SK-N-MC (cell line): ENCODE data around the gene FADS1.

Experiments used
- EZH2 ChIP-seq: fragments of 200-600 bp; sonication (generic); IDR thresholded peaks from one replicate; pipeline ENCODE4 v1.6.1; 2017; ENCODE audit warnings: antibody characterized with exemption
- FOXP2 ChIP-seq: optimal IDR thresholded peaks from 2 replicates; pipeline ENCODE3; 2011; ENCODE audit warnings: mild to moderate bottlenecking, moderate library complexity; ENCODE audit not compliant: insufficient read depth; ENCODE audit errors: extremely low read length, control extremely low read depth
- POLR2AphosphoS5 ChIP-seq: IDR thresholded peaks from 2 replicates; pipeline ENCODE4 v1.6.1; 2012; ENCODE audit warnings: mild to moderate bottlenecking, low read depth, low read length, borderline replicate concordance

DNA sequence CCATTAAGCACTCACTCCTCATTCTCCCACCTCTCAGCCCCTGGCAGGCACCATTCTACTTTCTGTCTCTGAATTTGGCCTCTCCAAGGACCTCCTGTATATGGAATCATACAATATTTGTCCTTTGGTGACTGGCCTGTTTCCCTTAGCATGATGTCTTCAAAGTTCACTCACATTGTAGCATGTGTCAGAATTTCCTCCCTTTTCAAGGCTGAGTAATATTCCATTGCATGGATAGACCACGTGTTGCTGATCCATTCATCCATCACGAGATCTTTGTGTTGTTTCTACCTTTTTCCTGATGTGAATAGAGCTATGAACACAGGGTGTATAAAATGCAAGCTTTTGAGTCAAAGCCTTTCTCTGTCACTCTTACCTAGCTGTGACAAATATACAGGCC lies 22.9 kb upstream of the FADS1 start:
- TF ChIP-seq POLR2AphosphoS5, result no peak
- TF ChIP-seq EZH2, result no peak
- no peak for TF ChIP-seq FOXP2
